ENCODE measurements around the gene CYFIP2. TPM values are rescaled to one million over a fixed set of nuclear protein-coding genes. Genes with fewer than 3 reads are reported as not detected.

CYFIP2 gene
- total RNA-seq, 2 experiments from 2014 or later, result 271 to 287 TPM

DNA sequence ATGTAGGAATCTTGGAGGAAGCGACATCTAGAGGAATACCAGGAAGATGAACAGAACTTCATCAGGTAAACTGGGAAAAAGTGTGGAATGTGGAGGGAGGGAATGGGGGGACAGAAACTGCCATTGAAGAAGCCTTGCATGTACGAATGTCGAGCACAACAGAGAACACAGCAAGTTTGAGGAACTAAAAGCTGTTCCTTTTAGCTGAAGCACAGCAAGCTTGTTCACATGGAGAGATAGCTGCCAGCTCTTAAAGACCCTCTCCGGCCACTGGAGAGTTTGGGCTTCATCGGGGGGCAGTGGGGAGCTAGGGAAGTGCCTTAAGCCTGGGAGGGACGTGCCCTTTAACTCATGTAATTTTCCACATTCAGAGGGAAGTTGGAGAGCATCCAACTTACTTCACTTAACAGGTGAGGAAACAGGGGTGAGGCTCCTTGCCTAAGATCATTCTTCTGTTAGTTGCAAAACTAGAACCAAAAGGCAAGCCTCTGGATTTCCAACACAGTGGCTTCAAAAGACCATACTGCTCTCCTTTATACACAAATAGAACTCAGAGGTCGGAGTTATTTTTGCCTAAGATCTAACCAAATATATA lies 2.3 kb upstream of the CYFIP2 start:
- intact Hi-C loops (cut with DNase I, micrococcal nuclease), result no loop called here
- Mint-ChIP-seq H3K36me3 (ENCODE audit: low read depth) (peaks cover 26% of the 10 kb centered on the region), H3K27ac (peak overlapping the region; percentile 97), H3K4me1 (ENCODE audit: low read depth) (peaks cover 81% of the 10 kb centered on the region), H3K4me3 (peak overlapping the region; percentile 80), H3K9me3 (no peaks in the 10 kb centered on the region), H3K27me3 (no peaks in the 10 kb centered on the region)
- ChIA-PET POLR2A (interaction anchor here (1.0 to 9.6 kb wide), 4 partner anchors 9 to 46 kb away, joined by 3 to 123 read pairs (median 14); no protein-coding TSS in a partner anchor), CTCF (interaction anchor here (0.7 to 2.4 kb wide), 5 partner anchors 9 to 40 kb away, joined by 3 to 7 read pairs (median 4); no protein-coding TSS in a partner anchor)
- TF ChIP-seq, protein P1, sequence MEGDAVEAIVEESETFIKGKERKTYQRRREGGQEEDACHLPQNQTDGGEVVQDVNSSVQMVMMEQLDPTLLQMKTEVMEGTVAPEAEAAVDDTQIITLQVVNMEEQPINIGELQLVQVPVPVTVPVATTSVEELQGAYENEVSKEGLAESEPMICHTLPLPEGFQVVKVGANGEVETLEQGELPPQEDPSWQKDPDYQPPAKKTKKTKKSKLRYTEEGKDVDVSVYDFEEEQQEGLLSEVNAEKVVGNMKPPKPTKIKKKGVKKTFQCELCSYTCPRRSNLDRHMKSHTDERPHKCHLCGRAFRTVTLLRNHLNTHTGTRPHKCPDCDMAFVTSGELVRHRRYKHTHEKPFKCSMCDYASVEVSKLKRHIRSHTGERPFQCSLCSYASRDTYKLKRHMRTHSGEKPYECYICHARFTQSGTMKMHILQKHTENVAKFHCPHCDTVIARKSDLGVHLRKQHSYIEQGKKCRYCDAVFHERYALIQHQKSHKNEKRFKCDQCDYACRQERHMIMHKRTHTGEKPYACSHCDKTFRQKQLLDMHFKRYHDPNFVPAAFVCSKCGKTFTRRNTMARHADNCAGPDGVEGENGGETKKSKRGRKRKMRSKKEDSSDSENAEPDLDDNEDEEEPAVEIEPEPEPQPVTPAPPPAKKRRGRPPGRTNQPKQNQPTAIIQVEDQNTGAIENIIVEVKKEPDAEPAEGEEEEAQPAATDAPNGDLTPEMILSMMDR (IDR thresholded peaks at IDR 0.05), result no peak
- Histone ChIP-seq H3K4me1 (ENCODE audit: insufficient read depth, low read length) (peaks cover 52% of the 10 kb centered on the region), H3K4me3 (ENCODE audit: low read length) (no peak overlapping the region), H3K9me3 (ENCODE audit: control insufficient read depth in 1 of 2, insufficient read depth in 1 of 2, low read length in 2 of 2) (no peaks in the 10 kb centered on the region), H3K27ac (ENCODE audit: low read depth in 1 of 2, low read length in 2 of 2) (no peak overlapping the region), H3K36me3 (ENCODE audit: insufficient read depth, low read length) (peaks cover 3% of the 10 kb centered on the region), H3K27me3 (ENCODE audit: control insufficient read depth in 1 of 2, insufficient read depth in 2 of 2, low read length in 2 of 2) (no peaks in the 10 kb centered on the region)
- ATAC-seq (ENCODE audit: poor library complexity) (no peak), DNase-seq (no peak)

DNA sequence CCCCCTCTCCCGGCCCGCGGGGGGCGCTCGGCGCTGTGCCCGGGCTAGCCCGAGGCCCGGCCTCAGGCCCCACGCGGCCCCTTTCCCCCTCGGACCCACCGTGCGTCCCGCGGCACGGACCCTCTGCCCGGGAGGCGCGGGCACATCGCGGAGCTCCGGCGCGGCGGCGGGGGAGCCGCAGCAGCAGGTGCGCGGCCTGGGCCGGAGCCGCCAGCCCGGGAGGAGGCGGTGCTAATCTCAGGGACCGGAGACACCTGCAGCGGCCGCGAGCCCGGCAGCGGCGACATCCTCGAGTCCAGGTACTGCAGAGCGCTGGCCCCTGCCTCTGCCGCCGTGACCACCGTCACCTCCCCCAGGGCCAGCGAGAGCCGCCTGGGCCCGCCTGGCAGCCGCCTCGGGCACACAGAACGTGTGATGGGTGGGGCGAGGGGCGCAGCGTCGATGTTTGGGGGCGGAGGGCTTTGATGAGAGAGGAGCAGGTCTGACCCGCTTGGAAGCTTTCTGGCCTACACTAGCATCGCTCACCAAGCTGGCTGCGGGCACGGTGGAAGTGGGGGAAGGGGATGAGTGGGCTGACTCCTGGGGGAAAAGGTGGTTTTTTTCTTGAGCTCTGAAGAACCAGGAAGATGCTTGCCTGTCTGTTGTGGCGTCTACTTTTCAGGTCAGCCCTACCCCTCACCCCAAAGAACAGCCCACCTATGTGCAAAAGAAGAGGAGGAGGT lies 524 bp downstream of the CYFIP2 start:
- ChIA-PET CTCF (interaction anchor here (0.9 to 2.4 kb wide), 9 partner anchors 9 to 118 kb away, joined by 3 to 6 read pairs (median 3); no protein-coding TSS in a partner anchor), POLR2A (interaction anchor here (0.6 to 9.6 kb wide), 11 partner anchors 10 to 1996 kb away, joined by 3 to 123 read pairs (median 9); partner anchors contain the start of gene MED7)
- Mint-ChIP-seq H3K27me3 (no peaks in the 10 kb centered on the region), H3K4me3 (peak overlapping the region; percentile 95), H3K4me1 (ENCODE audit: low read depth) (peaks cover 81% of the 10 kb centered on the region), H3K9me3 (no peaks in the 10 kb centered on the region), H3K27ac (peak overlapping the region; percentile 93), H3K36me3 (ENCODE audit: low read depth) (peaks cover 49% of the 10 kb centered on the region)
- DNase-seq (peak in 11 of 14 experiments; percentile 25 to 72 (median 51)), ATAC-seq (ENCODE audit: poor library complexity) (peak; percentile 26)
- Histone ChIP-seq H3K9me3 (ENCODE audit: control insufficient read depth in 1 of 2, insufficient read depth in 1 of 2, low read length in 2 of 2) (no peaks in the 10 kb centered on the region), H3K4me3 (ENCODE audit: low read length) (peak overlapping the region; percentile 79), H3K27me3 (ENCODE audit: control insufficient read depth in 1 of 2, insufficient read depth in 2 of 2, low read length in 2 of 2) (no peaks in the 10 kb centered on the region), H3K36me3 (ENCODE audit: insufficient read depth, low read length) (peaks cover 28% of the 10 kb centered on the region), H3K4me1 (ENCODE audit: insufficient read depth, low read length) (peaks cover 70% of the 10 kb centered on the region), H3K27ac (ENCODE audit: low read depth in 1 of 2, low read length in 2 of 2) (peak overlapping the region; percentile 61 to 94)
- intact Hi-C loops (cut with DNase I, micrococcal nuclease), result loop anchor here (2.0 to 5.0 kb wide), 5 partner anchors 14 to 476 kb away; partner anchors contain the start of gene LSM11 (in 1 of the 2)
- TF ChIP-seq, protein P1 (IDR thresholded peaks at IDR 0.05), result no peak

DNA sequence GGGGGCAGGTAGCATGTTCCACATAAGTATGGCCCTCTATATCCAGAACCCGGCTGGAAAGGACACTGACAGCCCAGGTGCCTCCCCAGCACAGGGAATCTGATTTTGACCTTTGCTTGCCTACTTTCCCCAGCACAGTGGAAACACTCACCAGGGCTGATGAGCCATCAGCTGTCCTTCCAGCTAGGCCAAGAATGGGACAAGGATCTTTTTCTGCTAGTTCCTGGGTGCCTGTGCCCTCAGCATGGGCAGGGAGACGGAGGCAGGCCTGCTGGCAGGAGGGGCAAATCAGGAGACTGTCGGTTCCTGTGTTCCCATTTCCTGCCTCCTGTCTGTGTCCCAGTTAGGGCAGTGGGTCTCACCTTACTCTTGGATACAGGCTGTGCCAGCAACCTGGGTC lies 1.1 kb downstream of the CYFIP2 start:
- H3K36me3 Mint-ChIP-seq (ENCODE audit: low read depth), result peaks cover 55% of the 10 kb centered on the region
- Histone ChIP-seq H3K27me3 (ENCODE audit: control insufficient read depth in 1 of 2, insufficient read depth in 2 of 2, low read length in 2 of 2) (no peaks in the 10 kb centered on the region), H3K4me1 (ENCODE audit: insufficient read depth, low read length) (peaks cover 75% of the 10 kb centered on the region), H3K27ac (ENCODE audit: low read depth in 1 of 2, low read length in 2 of 2) (peak overlapping the region; percentile 61 to 94), H3K9me3 (ENCODE audit: control insufficient read depth in 1 of 2, insufficient read depth in 1 of 2, low read length in 2 of 2) (no peaks in the 10 kb centered on the region), H3K4me3 (ENCODE audit: low read length) (peak overlapping the region; percentile 79), H3K36me3 (ENCODE audit: insufficient read depth, low read length) (peaks cover 28% of the 10 kb centered on the region)
- POLR2A ChIA-PET, result interaction anchor here (0.7 to 9.6 kb wide), 11 partner anchors 10 to 124 kb away, joined by 3 to 123 read pairs (median 9); partner anchors contain the start of gene MED7
- H3K9me3 Mint-ChIP-seq, result no peaks in the 10 kb centered on the region
- H3K27ac Mint-ChIP-seq, result peak overlapping the region; percentile 93
- intact Hi-C loops (cut with DNase I, micrococcal nuclease), result loop anchor here (2.0 to 5.0 kb wide), 5 partner anchors 14 to 475 kb away; partner anchors contain the start of gene LSM11 (in 1 of the 2)
- peaks cover 85% of the 10 kb centered on the region for H3K4me1 Mint-ChIP-seq (ENCODE audit: low read depth)
- TF ChIP-seq, protein P1 (IDR thresholded peaks at IDR 0.05), result no peak
- DNase-seq, result no peak
- peak overlapping the region; percentile 95 for H3K4me3 Mint-ChIP-seq
- CTCF ChIA-PET, result interaction anchor here (0.9 to 2.4 kb wide), 6 partner anchors 10 to 118 kb away, joined by 3 to 6 read pairs (median 4); no protein-coding TSS in a partner anchor
- no peak for ATAC-seq (ENCODE audit: poor library complexity)
- H3K27me3 Mint-ChIP-seq, result no peaks in the 10 kb centered on the region

Measured in CD4-positive, alpha-beta T cell (primary cell).